Activated naive CD8-positive, alpha-beta T cell treated with anti-CD3 and anti-CD28 coated beads for 36 hours (primary cell): ENCODE measurements around the gene CCL27. TPM values are rescaled to one million over a fixed set of nuclear protein-coding genes. Genes with fewer than 3 reads are reported as not detected.

Source experiments
- DNase-seq: peaks from one replicate; pipeline ENCODE4 v3.0.0; 2021
- H3K27ac Mint-ChIP-seq: one replicate; pipeline ENCODE4 v1.8.0; 2022; ENCODE audit warnings: mild to moderate bottlenecking, moderate library complexity, mixed read lengths
- H3K27me3 Mint-ChIP-seq: one replicate; pipeline ENCODE4 v1.8.0; 2022; ENCODE audit warnings: mild to moderate bottlenecking, mixed read lengths
- H3K36me3 Mint-ChIP-seq: one replicate; pipeline ENCODE4 v1.8.0; 2021; ENCODE audit warnings: mild to moderate bottlenecking, mixed read lengths
- H3K4me1 Mint-ChIP-seq: one replicate; pipeline ENCODE4 v1.8.0; 2021; ENCODE audit warnings: mixed read lengths
- H3K4me3 Mint-ChIP-seq: one replicate; pipeline ENCODE4 v1.8.0; 2022; ENCODE audit warnings: mild to moderate bottlenecking, moderate library complexity, mixed read lengths
- H3K9me3 Mint-ChIP-seq: one replicate; pipeline ENCODE4 v1.8.0; 2022; ENCODE audit warnings: mixed read lengths
- total RNA-seq, 2 experiments: library from RNA; stranded (reverse); gene quantifications; one replicate each; pipeline ENCODE4 v1.2.3, GENCODE V29; 2021

Gene CCL27
- total RNA-seq, 2 experiments from 2014 or later: 0.82 TPM; not detected in 1

DNA sequence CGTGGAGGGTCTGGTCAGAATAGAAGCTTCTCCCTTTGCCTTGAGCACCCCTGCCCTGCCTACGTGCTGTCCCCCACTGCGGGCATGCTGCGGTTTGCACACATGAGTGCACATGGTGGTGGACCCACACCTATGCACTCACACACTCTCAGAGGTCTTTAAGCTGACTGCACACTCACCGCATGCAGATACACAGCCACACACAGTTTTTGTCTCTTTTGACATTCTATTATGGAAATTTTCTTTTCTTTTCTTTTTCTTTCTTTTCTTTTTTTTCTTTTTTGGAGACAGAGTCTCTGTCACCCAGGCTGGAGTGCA is 33.0 kb downstream of the CCL27 start:
- peaks cover 61% of the 10 kb centered on the region for H3K27me3 Mint-ChIP-seq
- H3K27ac Mint-ChIP-seq: no peak overlapping the region
- peak overlapping the region; percentile 55 for H3K4me3 Mint-ChIP-seq
- peaks cover 15% of the 10 kb centered on the region for H3K4me1 Mint-ChIP-seq
- DNase-seq: no peak
- H3K9me3 Mint-ChIP-seq: no peaks in the 10 kb centered on the region
- peaks cover 2% of the 10 kb centered on the region for H3K36me3 Mint-ChIP-seq

DNA sequence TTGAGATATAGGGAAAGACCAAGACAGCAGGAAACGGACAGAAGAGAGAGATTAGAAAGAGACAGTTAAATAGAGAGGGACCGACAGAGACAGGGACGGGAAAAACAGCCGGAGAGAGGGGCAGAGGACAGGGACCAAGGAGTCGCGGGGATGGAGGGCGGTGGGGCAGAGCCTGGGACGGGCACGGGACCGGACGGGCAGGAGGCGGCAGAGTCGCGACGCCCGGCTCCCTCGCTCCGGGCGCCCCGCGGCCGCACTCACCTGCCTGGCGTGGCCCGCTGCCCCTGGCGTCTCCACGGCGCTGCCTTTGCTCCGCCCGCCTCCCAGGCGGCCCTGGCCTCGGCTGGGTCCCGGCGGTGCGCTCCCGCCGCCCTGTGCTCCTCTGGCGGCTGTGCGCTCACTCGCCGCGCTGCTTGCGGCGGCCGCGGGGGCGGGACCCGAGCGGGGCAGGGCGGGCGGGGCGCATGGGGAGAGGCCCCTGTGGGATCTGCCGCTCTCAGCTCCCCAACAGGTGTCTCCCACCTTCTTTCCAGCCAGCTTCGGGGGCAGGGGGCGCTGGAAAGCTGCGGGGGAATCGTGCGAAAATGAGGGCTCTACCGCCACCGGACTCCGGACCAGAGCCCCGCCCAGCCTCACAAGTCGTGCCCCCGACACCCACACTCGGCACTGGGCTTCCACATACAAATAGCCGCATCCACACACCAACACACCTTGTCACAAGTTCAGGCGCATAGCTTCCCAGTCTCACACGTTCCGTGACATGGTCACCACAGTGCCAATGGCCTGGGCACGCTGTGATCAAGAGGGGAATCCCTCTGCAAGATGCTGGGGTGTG is 33.6 kb downstream of the CCL27 start, which contains the start of gene ARID3C:
ARID3C (minus strand) TSS at position 411 of the 835 bp plus-strand sequence. CDS start 1,052 bp downstream, outside the sequence.
- Mint-ChIP-seq H3K4me3 (peak within 1 kb of the TSS; percentile 67), H3K4me1 (peaks cover 16% of the 10 kb centered on the region), H3K9me3 (no peaks in the 10 kb centered on the region), H3K36me3 (peaks cover 2% of the 10 kb centered on the region), H3K27ac (no peak within 1 kb of the TSS), H3K27me3 (peaks cover 66% of the 10 kb centered on the region)
- DNase-seq: peak; percentile 57

DNA sequence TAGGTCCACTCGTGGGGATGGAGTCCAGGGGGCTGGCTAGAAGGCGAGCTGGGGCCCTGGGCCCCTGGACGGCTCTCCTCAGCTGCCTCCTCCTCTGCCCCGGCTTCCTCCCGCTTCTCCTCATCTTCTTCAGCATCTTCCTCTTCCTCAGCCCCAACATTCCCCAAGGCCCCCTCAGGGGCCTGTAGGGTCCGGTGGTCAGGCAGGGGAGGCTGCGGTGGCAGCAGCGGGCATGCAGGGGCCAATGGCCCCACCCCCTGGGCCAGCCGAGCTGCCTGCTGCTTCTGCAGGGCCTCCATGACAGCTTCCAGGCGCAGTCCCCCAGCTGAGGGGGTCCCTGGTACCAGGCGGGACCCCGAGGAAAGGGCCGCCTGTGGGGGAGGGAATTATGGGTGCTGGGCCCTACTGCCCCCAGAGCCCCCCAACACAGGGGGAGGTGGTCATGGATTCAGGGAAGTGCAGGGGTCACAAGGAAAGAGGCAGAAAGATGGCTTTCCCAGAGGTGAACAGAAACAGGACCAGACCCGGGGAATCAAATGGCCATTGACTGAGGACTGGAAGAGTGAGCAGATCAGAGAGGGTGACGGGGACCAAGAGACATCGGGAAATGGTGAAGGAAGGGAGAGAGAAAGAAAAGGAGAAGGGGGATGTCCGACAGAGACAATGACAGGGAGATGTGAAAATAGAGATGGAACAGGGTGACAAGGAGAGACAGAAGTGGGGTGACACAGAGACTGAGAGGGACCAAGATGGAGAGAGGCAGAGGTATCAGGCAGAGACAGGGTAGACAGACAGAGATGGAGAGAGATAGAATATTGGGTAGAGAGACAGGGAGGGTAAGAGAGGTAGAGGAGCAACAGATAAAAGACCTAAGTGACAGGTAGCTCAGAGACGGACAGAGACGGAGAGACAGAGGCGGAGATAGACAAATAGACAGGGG is 34.5 kb downstream of the CCL27 start:
- Mint-ChIP-seq H3K4me1 (peaks cover 19% of the 10 kb centered on the region), H3K27me3 (peaks cover 74% of the 10 kb centered on the region), H3K36me3 (no peaks in the 10 kb centered on the region), H3K9me3 (no peaks in the 10 kb centered on the region), H3K27ac (no peak overlapping the region), H3K4me3 (peak overlapping the region; percentile 67)
- DNase-seq: no peak

DNA sequence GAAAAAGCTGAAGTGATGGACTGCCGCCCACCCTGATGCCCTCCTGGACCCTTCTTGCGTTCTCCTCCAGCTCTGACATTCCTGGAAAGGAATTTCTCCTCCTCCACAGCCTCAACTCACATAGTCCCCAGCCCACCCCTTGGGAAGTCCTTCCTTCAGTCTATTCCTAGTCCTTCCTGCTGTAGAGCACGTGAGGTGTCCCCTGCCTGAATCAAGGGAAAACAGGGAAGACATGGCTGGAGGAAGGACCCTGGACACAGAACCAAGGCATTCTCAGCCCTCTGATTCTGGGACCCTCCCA is 37.3 kb downstream of the CCL27 start:
- Mint-ChIP-seq H3K4me1 (peaks cover 21% of the 10 kb centered on the region), H3K9me3 (no peaks in the 10 kb centered on the region), H3K36me3 (no peaks in the 10 kb centered on the region), H3K27me3 (peaks cover 86% of the 10 kb centered on the region), H3K27ac (no peak overlapping the region), H3K4me3 (no peak overlapping the region)
- DNase-seq: no peak

DNA sequence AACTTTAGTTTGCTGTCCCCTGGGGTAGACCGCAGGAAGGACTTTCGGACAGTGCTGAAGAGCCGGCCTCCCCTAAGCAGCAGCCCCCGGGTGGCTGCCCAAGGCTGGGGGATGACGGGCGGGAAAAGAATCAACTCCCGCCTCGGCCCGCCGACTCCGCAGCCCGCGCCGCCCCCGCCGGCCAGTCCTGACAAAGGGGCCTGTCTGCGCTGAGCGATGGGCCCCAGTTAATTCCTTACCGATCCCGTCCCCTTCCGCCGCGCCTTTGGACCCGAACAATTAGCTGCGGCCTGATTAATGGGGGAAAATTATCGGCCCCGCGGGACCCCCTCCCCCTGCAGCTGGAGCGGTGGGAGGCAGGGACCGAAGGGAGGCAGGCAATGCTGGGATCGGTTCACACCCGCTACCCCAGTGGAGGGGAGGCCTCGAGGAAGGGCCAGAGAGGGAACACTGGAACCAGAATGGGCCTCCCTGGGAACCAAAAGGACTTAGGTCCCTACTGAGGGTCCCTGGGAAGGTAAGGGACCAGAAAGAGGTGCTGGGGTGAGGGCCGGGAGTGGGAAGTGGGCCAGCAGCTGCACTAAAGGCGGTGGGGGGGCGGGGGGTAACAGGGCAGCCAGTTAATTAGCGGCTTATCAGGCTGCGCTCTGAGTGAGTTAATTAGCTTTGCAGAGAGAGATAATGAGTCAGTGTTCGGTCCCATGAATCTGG is 37.8 kb downstream of the CCL27 start:
- peaks cover 81% of the 10 kb centered on the region for H3K27me3 Mint-ChIP-seq
- no peaks in the 10 kb centered on the region for H3K9me3 Mint-ChIP-seq
- peaks cover 23% of the 10 kb centered on the region for H3K4me1 Mint-ChIP-seq
- H3K4me3 Mint-ChIP-seq: no peak overlapping the region
- H3K27ac Mint-ChIP-seq: no peak overlapping the region
- no peaks in the 10 kb centered on the region for H3K36me3 Mint-ChIP-seq
- no peak for DNase-seq

DNA sequence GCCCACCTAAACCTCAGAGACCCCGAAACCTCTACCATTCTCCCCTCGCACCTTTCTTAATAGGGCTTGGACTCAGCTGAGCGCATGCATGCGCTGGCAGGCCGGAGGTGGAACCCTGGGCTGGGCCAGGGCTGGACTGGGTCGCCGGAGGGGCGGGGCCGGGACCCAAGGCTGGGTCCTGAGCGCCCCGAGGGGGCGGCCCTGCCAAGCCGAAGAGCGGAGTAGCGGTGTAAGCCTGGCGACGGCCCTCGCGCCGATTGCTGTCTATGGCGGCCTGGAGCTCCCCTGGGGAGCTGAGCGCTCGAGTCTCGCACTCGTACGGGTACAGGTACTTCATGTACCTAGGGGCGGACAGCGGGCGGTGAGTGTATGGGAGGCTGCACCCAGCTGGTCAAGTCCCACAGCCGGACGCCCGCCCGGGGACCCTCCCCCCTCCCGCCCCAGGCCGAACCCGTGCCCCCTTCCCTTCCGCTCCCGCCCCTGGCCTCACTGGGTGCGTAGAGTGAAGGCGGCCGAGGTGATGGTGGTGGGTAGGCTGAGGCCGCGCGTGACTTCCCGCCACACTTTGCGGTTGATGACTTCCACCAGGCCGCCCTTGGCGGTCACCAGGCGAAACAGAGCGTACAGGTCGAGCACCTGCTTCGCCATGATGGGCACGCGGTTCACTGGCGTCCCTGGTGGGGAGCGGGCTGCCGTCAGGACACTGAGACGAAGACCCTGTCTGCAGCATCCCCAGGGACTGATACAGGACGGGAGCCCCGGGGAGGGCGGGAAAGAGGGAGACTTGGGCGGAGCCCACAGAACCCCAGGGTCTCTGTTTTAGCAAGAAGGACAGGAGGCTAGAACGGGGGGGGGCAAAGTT is 38.9 kb downstream of the CCL27 start:
- peak; percentile 23 for DNase-seq
- Mint-ChIP-seq H3K4me3 (peak overlapping the region; percentile 24), H3K36me3 (no peaks in the 10 kb centered on the region), H3K27ac (no peak overlapping the region), H3K9me3 (no peaks in the 10 kb centered on the region), H3K4me1 (peaks cover 27% of the 10 kb centered on the region), H3K27me3 (peaks cover 73% of the 10 kb centered on the region)

DNA sequence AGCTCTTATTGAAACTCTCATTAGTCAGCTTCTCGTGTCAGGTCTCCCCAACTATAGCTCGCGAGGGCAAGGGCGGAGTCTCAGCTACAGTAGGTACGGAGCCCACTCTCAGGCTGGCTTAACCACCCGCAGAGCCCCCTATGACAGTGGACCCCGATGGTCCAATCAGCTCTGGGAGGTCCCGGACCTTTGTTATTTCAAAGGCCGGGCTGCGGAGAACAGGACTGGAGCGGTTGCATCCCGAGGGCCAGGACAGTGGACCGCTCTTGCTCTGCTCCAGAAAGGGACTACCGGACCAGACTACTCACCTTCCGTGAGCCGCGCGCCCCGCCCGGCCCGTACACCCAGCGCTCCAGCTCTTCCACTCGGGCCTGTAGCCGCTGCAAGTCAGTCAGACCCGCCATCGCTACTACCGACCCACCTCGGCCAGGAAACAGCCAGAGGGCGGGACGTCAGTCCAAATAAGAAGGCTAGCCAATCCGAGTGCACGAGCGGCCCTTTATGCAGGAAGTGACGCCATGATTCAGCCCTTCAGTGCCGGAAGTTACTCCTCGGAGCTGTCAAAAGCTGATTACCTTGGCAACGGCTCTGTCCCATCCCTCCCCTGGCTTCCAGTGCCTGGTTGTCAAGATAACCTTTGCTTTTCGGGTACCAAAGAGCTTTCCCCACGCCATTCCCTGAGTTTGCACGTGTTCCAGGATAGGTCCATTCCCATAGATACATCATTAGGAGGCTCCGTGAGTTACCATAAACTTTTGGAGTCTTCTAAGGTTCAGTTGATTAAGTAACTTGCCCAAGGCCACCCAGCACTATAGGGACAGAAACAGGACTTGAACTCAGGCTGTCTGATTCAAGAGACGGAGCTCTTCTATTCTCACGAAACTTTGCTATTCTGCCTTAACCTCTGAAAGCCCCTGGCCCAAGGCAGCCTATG is 42.1 kb downstream of the CCL27 start, which contains the start of gene DCTN3:
DCTN3 (minus strand) TSS at position 435 of the 934 bp plus-strand sequence; CDS start at position 404, 31 bp downstream.
- Mint-ChIP-seq H3K36me3 (peaks cover 6% of the 10 kb centered on the region), H3K27me3 (peaks cover 40% of the 10 kb centered on the region), H3K4me1 (peaks cover 21% of the 10 kb centered on the region), H3K9me3 (no peaks in the 10 kb centered on the region), H3K27ac (peak within 1 kb of the TSS; percentile 52), H3K4me3 (peak within 1 kb of the TSS; percentile 93)
- DNase-seq: peak; percentile 90

DNA sequence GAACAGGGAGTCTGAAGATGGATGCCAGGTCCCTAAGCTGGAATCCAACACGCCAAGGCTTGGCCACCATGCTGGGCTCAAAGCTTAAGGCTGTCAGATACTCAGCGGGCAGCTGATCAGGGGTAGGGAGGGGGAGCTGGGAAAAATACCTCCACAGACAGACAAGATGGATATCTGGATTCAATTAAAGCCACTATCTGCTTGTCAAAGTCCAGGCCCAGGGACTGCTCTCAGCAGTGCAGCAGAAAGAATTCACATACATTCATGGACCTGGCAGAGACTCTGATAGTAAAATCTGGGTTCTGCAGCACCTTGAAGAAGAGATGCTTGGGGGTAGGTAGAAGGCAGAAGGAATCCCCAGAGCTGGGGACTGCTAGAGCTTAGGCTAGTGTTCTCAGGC is 47.3 kb downstream of the CCL27 start:
- no peaks in the 10 kb centered on the region for H3K27me3 Mint-ChIP-seq
- H3K9me3 Mint-ChIP-seq: no peaks in the 10 kb centered on the region
- H3K4me3 Mint-ChIP-seq: no peak overlapping the region
- DNase-seq: no peak
- H3K27ac Mint-ChIP-seq: no peak overlapping the region
- peaks cover 26% of the 10 kb centered on the region for H3K4me1 Mint-ChIP-seq
- peaks cover 15% of the 10 kb centered on the region for H3K36me3 Mint-ChIP-seq

DNA sequence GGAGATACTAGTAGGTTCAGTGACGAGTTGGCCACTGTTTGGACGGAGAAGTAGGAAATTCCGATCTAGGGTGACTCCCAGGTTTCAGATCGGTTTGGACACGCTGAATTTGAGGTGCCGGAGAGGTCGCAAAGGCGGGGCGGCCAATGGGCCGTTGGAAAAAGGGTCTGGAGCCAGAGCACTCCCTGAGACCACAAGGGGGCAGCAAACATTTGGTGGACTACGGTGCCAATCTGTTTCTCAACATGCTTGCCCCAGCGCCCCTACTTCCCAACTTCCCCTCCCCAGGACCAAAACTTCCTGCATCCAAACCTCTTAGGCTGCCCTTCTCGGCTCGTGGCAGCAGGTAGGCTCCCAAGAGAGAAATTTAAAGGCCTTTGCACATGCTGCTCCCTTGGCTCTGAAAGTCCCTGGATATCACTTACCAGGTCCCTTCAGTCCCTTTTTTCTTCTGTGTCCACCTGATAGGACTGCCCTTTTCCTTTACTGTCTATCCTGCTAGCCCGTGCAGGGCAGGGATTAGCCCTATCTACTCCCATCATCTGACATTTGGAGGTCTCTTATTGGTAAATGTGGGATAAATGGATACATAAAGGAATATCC is 49.6 kb downstream of the CCL27 start:
- Mint-ChIP-seq H3K9me3 (no peaks in the 10 kb centered on the region), H3K4me3 (peak overlapping the region; percentile 92), H3K27me3 (no peaks in the 10 kb centered on the region), H3K27ac (peak overlapping the region; percentile 90), H3K4me1 (peaks cover 19% of the 10 kb centered on the region), H3K36me3 (peaks cover 20% of the 10 kb centered on the region)
- peak; percentile 68 for DNase-seq

Other genes starting within 250 kb of the CCL27 start
- gene FAM219A, start 204.1 kb downstream of the CCL27 start, total RNA-seq: 1 to 10 TPM; 7.5 to 8.2 TPM
- gene DNAI1, start 203.9 kb downstream of the CCL27 start, total RNA-seq: not detected
- under 1 TPM in 1 of 2 experiments, not detected in 1; 0.27 TPM for gene ENHO, start 139.7 kb downstream of the CCL27 start, total RNA-seq
- not detected for gene CNTFR, start 72.9 kb downstream of the CCL27 start, total RNA-seq
- gene RPP25L, start 50.6 kb downstream of the CCL27 start, total RNA-seq: 10 to 100 TPM; 31.6 to 34.6 TPM
- 10 to 100 TPM; 62.9 to 63.0 TPM for gene DCTN3, start 42.2 kb downstream of the CCL27 start, total RNA-seq
- under 1 TPM in 1 of 2 experiments, not detected in 1; 0.31 TPM for gene ARID3C, start 33.6 kb downstream of the CCL27 start, total RNA-seq
- 100 to 1,000 TPM; 111 to 113 TPM for gene SIGMAR1, start 24.9 kb downstream of the CCL27 start, total RNA-seq
- 10 to 100 TPM; 42.4 to 43.4 TPM for gene GALT, start 16.0 kb downstream of the CCL27 start, total RNA-seq
- 10 to 100 TPM; 12.1 to 13.0 TPM for gene IL11RA, start 10.5 kb downstream of the CCL27 start, total RNA-seq
- gene CCL19, start 28.6 kb upstream of the CCL27 start, total RNA-seq: not detected
- gene CCL21, start 47.5 kb upstream of the CCL27 start, total RNA-seq: not detected